GM21360 (cell line): ENCODE data around the gene SPSB4.
"Not testable (repeated sequence)": the region's sequence is repeated elsewhere in the genome, so short reads cannot be mapped to it uniquely, and the experiment has no call there.

Experiments used
- ATAC-seq: cut with Tn5 transposase; IDR thresholded peaks from one replicate; pipeline ENCODE4 v1.9.1; 2021; ENCODE audit warnings: mild to moderate bottlenecking, moderate library complexity; ENCODE audit not compliant: unreplicated experiment

Gene SPSB4

DNA sequence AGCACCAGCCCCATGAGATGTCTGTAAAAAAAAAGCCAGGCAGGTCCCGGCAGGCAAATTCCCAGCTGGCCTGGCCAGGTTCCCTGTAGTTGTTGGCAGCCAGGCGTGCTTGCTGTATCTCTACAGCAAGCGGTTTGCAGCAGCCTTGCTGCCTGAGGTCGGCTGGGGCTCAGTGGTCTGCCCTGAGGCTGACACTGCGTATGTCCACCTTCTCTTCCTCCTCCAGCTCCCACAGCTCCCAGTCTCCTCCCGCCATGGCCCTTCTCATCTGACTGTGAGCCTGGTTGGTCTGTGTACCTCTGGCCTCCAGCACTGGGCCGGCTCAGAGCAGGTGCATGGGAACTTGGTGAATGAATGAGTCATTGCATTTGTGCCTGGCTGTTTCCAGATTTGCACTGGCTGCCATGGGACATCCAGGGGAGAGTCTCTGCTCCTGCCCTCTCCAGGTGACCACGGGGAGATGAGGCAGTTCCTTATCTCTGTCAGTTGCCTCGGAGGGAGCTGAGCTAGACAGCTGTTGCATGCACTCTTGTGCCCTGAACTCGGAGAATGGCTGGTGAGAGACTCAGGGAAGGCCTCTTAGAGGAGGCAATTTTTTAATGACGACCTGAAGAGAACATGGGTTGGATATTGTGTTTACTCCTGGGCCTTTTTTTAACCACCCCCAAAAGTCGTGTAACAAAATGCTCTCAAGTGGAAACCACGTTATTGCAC is 43.0 kb downstream of the SPSB4 start:
- ATAC-seq: no peak

DNA sequence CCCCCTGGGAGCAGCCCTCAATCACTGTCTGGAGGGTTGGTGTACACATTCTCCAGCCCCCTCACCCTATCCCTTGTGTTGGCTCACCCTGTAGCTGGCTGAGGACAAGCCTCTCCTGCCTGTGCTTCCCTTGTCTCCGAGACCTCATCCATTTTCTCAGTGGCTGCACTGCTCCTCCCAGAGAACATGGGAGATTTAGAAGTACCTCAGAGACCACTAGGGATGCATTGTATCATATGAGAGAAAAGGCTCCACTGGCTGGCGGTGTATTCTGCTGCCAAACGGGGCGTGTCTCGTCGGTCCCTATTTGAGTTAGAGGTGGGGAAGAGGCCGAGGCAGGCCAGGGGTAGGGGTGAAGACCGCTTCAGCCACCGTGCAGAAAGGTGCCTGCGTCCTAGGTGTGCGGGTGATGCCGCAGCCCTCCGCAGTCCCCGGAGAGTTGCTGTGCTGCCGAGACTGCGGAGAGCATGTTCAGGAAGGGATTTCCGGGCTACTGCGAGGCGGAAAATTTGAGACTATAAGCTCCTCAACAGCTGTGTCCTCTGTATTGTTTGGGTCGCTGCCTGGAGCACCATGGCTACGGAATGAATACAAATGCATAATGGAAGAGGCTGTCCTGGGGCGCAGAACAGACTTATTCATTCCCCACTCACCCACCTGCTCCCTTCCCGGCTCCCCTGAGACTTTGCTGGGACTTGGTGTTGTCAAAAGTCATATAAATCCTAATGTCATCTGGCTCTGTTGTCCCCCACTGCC is 43.8 kb downstream of the SPSB4 start:
- ATAC-seq: no peak

GRCh38 chr3:141095546-141095937 is 44.4 kb downstream of the SPSB4 start:
- no peak for ATAC-seq

GRCh38 chr3:141096164-141096563 is 45.0 kb downstream of the SPSB4 start:
- ATAC-seq: no peak

GRCh38 chr3:141096981-141097380 is 45.8 kb downstream of the SPSB4 start:
- ATAC-seq: no peak

DNA sequence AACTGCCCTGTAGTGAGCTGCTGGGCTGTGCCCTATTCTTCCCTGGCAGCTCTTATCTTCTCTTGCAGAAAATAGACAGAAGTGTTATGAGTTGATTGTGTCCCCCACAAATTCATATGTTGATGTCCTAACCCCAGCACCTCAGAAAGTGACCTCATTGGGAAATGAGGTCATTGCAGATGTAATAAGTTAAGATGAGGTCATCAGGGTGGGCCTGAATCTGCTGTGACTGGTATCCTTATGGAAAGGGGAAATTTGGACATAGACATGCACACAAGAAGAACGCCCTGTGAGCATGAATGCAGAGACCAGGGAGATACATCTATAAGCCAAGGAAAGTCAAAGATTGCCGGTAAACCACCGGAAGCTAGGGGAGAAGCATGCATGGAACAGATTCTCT is 49.0 kb downstream of the SPSB4 start:
- ATAC-seq: no peak

- ATAC-seq: no peak
Observed at GRCh38 chr3:141100531-141101320, 49.6 kb downstream of the SPSB4 start.

DNA sequence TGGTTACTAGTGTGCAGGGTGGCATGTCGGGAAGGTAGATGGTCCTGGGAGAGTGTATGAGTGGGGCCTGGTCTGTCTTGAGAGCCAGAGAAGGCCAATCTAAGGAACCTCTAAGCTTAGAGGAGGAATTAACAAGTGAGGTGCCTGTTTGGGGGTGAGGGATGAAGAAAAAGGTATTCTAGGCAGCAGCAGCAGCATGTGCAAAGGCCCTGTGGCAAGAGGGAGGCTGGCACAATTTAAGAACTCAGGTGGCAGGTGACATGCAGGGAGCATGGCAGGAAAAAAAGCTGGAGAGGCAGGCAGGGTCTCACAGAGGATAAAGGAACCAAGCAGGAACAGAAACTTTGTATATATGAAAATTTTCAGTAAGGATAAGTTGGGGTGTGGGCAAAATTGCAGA is 51.2 kb downstream of the SPSB4 start:
- no peak for ATAC-seq

- no peak for ATAC-seq
Observed at GRCh38 chr3:141103067-141103466, 51.9 kb downstream of the SPSB4 start.

DNA sequence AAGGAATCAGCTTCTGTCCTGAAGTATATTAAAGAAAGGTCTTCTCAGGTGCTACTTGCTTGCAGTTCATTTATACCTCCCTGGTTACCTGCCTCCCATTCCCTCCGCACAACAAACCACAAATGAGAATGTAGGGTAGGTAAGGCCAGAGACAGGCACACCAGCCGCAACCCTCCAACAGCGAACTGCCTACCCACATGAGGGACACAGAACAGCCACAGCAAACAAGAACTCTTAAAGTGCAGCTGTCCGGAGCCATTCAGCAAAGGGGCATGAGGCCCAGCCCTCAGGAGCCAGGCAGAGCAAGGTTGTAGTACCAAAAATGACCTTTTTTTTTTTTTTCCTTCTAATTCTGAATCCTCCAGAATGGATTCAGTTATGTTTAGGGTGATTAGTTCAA is 52.4 kb downstream of the SPSB4 start:
- ATAC-seq: no peak

DNA sequence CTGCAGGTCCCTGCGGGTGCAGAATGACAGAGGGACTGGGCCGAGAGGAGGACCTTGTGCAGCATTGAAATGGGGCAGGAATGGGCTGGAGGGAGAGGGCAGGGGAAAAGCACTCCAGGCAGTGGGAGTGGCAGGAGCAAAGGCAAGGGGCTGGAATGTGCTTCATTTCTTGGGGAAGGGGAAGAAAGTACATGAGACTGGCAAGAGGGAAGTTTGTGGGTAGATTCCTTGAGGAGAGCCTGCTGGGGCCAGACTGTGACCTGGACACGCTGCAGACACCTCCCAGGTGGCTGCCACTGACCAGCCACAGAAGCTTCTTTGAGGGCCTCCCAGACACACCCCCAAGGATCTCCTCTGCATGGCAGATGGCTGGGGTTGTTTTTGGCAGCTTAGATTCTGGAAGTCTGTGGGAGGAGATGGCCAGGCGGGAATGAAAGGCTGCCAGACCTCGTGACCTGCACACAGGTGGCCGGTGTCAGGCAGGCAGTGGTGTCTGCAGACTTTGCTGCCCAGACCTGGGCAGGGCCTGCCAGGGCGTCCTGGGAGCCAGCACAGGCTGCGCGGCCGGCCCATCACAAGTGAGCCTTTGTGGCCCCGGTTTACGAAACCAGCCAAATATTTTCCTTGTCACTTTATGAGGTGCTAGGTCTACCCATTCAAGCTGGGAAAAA is 53.1 kb downstream of the SPSB4 start:
- ATAC-seq: no peak

DNA sequence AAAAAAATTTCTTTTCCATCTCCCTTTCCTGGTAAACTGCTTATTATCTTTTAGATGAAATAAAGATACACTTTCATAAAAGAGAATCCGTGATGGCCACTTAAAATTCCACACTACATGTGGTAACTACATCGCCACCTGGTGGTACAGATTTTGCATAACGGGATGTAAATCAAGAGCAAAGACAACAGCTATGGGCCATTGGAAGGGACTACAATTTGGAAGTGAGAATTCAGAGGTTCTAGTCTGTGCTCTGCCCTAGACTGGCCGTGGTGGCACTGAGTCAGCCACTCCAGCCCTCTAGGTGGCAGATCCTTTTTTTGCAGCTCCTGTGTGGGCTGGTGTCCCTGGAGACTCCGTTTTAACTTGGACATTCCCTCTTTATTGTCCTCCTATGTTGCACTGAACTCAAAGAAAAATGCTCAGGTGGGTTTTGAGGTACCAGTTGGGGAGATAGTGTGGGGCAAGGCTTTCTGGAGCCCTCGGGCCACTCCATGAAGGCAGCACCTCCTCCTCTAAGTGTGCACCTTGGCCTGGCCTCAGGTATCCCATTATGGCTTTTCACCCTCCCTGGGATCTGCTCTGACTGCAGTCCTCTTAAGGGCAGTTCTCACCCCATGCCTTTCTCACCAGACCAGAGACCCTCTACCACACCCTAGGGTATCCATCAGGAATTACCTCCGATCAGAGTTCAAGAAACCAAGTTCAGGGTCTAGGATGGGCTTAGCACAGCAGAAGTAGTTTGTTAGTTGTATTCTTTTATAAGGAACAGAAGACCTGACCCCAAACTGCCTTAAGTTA is 54.9 kb downstream of the SPSB4 start:
- ATAC-seq: no peak

GRCh38 chr3:141106842-141107241 is 55.7 kb downstream of the SPSB4 start:
- ATAC-seq: no peak

DNA sequence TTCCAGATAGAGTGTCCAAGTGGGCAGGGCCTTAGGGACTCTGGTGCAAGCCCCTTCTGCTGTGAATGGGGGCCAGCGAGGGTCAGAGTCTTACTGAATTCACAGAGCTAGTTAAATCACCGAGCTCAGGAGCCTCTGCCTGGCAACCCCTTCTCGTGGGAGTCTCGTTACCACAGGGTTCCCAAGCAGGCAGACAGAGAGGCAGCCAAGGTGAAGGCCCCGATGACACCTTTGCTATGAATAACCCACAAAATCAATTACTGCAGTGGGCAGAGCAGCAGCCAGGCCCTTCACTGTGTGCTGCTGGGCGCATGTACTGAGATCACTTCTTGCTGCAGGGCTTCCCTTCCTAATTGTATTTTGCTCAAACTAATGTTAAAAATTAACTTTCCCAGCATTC is 56.9 kb downstream of the SPSB4 start:
- no peak for ATAC-seq

DNA sequence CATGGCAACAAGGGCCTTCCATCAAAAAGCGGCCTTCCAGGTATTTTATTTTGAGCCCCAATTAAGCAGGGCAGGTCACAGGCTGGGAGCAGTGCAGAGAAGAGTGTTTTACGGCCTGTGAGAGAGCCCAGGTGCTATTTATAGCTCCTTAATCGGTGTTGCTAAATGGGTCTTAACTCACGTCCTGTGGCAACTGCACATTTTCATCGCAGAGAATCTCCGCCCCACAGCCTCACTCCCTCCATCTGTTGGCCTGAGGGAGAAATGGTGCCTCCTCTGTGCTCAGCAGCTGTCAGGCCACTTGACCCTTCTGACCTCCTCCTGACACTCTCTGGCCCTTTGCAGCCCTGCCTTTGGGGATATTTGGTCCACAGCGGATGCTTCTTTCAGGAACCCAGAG is 58.6 kb downstream of the SPSB4 start:
- no peak for ATAC-seq

DNA sequence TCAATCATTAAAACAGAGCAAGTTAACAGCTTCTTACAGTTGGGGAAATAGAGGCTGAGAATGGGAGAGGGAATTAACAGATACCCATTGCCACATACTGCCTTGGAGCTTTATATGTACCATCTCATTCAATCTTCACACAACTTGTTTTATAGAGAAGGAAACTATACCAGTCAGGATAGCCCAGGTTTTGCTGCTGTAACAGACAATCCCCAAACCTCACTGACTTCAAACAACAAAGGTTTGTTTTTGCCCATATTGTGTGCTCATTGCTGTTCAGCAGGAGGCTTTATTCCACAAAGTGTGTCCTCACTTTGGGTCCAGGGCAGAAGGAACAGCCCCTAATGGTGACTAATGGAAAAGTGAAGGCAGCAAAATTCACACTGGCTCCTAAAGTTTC is 59.2 kb downstream of the SPSB4 start:
- no peak for ATAC-seq

DNA sequence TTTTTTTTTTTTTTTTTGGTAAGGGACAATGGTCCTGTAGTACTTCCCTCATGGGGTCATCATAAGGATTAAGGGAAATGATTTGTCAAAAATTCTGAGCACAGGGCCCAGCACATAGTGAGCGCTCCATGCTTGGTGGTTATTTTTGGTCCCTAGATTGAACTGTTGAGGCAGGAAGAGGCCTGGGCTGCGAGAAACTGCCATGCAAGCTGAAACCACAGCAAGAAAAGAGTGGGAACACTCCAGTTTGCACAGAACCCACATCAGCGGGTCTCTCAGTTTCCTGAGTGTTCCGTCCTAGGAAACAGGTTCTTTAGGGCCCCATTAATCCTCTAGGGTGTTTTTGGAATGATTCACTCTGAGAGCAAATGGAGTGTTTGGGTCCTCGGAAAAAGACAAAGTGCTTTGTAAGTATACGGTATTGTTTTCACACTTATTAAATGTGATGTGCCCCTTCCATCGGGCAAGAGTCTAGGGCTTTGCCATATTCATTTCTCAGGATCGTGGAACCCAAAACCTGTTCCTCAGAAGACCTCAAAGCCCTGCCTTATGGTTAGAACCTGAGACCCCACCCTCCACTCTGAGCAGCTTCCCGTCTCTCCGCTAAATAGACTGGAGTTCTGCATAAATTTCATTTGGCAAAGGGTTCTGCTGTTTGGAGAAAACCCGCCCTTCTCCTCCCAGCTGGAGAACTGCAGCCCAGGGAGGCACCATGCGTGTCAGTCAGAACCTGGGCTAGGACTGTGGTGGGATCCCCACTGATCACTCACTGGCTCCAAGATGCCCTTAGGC is 60.4 kb downstream of the SPSB4 start:
- ATAC-seq: no peak

DNA sequence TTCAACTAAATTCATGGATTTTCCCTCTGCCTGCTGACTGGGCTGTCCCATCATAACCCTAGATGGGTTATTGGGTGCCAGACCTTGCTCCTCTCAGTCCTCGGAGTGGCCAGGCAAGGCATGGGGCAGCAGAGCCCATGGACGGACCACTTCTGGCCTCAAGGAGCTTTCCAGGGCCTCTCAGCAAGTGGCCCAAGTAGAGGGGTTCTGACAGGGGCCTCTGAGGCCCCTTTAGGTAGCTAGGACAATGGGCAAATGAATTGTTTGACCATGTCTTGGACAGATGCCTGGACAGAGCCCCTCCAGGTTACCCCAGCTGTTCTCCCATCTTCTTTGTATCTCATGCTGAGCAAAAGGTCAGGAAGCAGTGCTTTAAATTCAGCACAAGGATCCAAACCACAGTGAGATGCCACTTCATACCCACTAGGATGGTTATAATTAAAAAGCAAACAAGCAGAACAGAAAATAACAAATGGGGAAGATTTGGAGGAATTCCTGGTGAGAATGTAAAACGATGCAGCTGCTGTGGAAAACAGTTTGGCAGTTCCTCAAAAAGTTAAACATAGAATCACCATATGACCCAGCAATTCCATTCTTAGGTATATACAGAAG is 61.6 kb downstream of the SPSB4 start:
- ATAC-seq: no peak

GRCh38 chr3:141113680-141114079 is 62.5 kb downstream of the SPSB4 start:
- not testable (repeated sequence) for ATAC-seq
